Measurements from ENCODE around the gene CFAP74. TPM values are rescaled to one million over a fixed set of nuclear protein-coding genes. Genes with fewer than 3 reads are reported as not detected.

CFAP74 gene
- total and polyA plus RNA-seq, 2 donors (not counting 3 experiments of a cell fraction or from before 2014, with no cell fraction given), result not detected

DNA sequence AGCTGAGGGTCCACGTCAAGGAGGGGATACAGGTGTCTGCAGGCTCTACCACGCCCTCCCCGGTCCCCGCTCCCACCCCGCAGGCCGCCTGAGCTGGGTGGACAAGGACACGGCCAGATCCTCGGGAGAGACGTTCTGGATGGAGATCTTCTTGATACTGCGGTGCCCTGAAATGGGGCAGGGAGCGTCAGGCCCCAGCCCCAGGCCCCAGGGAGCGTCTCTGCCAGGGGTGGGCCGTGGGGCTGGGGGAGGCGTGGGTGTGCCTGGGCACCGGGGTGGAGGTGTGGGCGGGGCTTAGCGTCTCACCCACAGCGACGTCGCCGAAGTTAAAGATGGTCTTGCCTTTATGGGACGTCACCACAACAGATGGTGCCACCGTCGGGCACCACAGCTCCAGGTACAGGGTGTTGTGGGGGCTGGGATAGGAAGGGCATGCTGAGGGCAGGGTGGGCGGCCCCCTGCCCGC lies 77.2 kb downstream of the CFAP74 start:
- ChIA-PET POLR2A (no interaction called here), CTCF (no interaction called here)
- Histone ChIP-seq H4K20me1 (replicated peaks; ENCODE audit: control insufficient read depth, extremely low read depth, insufficient read depth, low read length) (no peaks in the 10 kb centered on the region), H3K27ac (ENCODE audit: insufficient read depth, low read depth, low read length) (no peak overlapping the region), H3K27me3 (ENCODE audit: control insufficient read depth in 2 of 2, insufficient read depth in 2 of 2, low read length in 2 of 2) (no peaks in the 10 kb centered on the region), H2AFZ (ENCODE audit: low read depth, low read length) (no peak overlapping the region), H3K36me3 (ENCODE audit: control insufficient read depth in 2 of 2, extremely low read depth in 1 of 2, insufficient read depth in 2 of 2, low read length in 2 of 2) (no peaks in the 10 kb centered on the region), H3K79me2 (ENCODE audit: control insufficient read depth, insufficient read depth, low read length) (no peaks in the 10 kb centered on the region), H3K9me3 (replicated peaks; ENCODE audit: control insufficient read depth, insufficient read depth, low read length) (no peaks in the 10 kb centered on the region), H3K4me3 (replicated peaks in 1 of 3; ENCODE audit: insufficient read depth in 1 of 3, low read depth in 1 of 3, low read length in 3 of 3) (no peak overlapping the region), H3K9ac (replicated peaks; ENCODE audit: extremely low read depth, insufficient read depth, low read length) (no peak overlapping the region), H3K4me2 (ENCODE audit: insufficient read depth, low read length) (no peak overlapping the region), H3K9me1 (replicated peaks; ENCODE audit: control insufficient read depth, extremely low read depth, insufficient read depth, low read length) (no peaks in the 10 kb centered on the region), H3K4me1 (ENCODE audit: control insufficient read depth, extremely low read depth, insufficient read depth, low read length) (no peaks in the 10 kb centered on the region)
- DNase-seq (ENCODE audit: low read depth, low spot score) (no peak), FAIRE-seq (no peak)
- intact Hi-C loops (cut with micrococcal nuclease) (no loop called here), dilution Hi-C loops (cut with MboI; ENCODE audit: extremely low pct_ligation_motif_present, low sequenced_read_pairs) (no loop called here)
- BruUV-seq (replicated peaks), result no TSS peak
- TF ChIP-seq POLR2AphosphoS5 (IDR thresholded peaks at IDR 0.05; ENCODE audit: insufficient read depth, low read depth, low read length) (no peak), EZH2 (IDR thresholded peaks at IDR 0.05; ENCODE audit: borderline replicate concordance, low read depth, low read length, severe bottlenecking) (no peak), MYC (IDR thresholded peaks at IDR 0.05; ENCODE audit: low read depth, low read length) (no peak), POLR2A (IDR thresholded peaks at IDR 0.05; ENCODE audit: low read depth, low read length) (no peak), JUN (IDR thresholded peaks at IDR 0.05; ENCODE audit: borderline replicate concordance, insufficient read depth, insufficient read length, low read depth) (no peak), FOS (IDR thresholded peaks at IDR 0.05; ENCODE audit: borderline replicate concordance, insufficient read depth, low read length) (no peak), GATA2 (IDR thresholded peaks at IDR 0.05; ENCODE audit: insufficient read depth, insufficient read length, low read depth, low read length) (no peak)
- TF ChIP-seq, protein P1, sequence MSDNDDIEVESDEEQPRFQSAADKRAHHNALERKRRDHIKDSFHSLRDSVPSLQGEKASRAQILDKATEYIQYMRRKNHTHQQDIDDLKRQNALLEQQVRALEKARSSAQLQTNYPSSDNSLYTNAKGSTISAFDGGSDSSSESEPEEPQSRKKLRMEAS (IDR thresholded peaks at IDR 0.05; ENCODE audit: insufficient read depth, insufficient read length), result no peak
- TF ChIP-seq, protein P2, sequence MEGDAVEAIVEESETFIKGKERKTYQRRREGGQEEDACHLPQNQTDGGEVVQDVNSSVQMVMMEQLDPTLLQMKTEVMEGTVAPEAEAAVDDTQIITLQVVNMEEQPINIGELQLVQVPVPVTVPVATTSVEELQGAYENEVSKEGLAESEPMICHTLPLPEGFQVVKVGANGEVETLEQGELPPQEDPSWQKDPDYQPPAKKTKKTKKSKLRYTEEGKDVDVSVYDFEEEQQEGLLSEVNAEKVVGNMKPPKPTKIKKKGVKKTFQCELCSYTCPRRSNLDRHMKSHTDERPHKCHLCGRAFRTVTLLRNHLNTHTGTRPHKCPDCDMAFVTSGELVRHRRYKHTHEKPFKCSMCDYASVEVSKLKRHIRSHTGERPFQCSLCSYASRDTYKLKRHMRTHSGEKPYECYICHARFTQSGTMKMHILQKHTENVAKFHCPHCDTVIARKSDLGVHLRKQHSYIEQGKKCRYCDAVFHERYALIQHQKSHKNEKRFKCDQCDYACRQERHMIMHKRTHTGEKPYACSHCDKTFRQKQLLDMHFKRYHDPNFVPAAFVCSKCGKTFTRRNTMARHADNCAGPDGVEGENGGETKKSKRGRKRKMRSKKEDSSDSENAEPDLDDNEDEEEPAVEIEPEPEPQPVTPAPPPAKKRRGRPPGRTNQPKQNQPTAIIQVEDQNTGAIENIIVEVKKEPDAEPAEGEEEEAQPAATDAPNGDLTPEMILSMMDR (IDR thresholded peaks at IDR 0.05; ENCODE audit: extremely low read depth in 1 of 2, insufficient read depth in 1 of 2, low read depth in 1 of 2, low read length in 2 of 2), result no peak

All from endothelial cell of umbilical vein (primary cell).